Tibial nerve (tissue), 4 donors: ENCODE data around the gene NYNRIN. TPM values are rescaled to one million over a fixed set of nuclear protein-coding genes. Genes with fewer than 3 reads are reported as not detected.

ENCODE experiments used
- DNase-seq, 2 donors: peaks; one replicate each; pipeline ENCODE4 v3.0.0-alpha.2; 2019; ENCODE audit warnings: low spot score in 2 of 2
- H3K27ac ChIP-seq, 4 donors: fragments of 200-600 bp; sonication (generic) in 3 of 4; one replicate each; pipeline ENCODE4 v1.5.1; 2017 to 2019; ENCODE audit warnings: mild to moderate bottlenecking in 1 of 4
- H3K27me3 ChIP-seq, 2 donors: fragments of 200-600 bp; sonication (generic) in 1 of 2; one replicate each; pipeline versions ENCODE4 v1.5.1 to v1.6.0; 2017 to 2019
- H3K36me3 ChIP-seq, 3 donors: fragments of 200-600 bp; sonication (generic); one replicate each; pipeline ENCODE4 v1.5.1; 2018 to 2019
- H3K4me1 ChIP-seq, 4 donors: fragments of 200-600 bp; sonication (generic) in 3 of 4; one replicate each; pipeline ENCODE4 v1.5.1; 2017 to 2019
- H3K4me3 ChIP-seq, 4 donors: fragments of 200-600 bp; sonication (generic) in 3 of 4; one replicate each; pipeline ENCODE4 v1.5.1; 2017 to 2019; ENCODE audit warnings: mild to moderate bottlenecking in 1 of 4, moderate library complexity in 1 of 4
- H3K9me3 ChIP-seq, 4 donors: fragments of 200-600 bp; sonication (generic) in 3 of 4; one replicate each; pipeline ENCODE4 v1.5.1; 2017 to 2019
- CTCF ChIP-seq, 5 experiments: fragments of 200-600 bp in 3 of 5; fragments of 450-650 bp in 2 of 5; sonication (generic) in 3 of 5; IDR thresholded peaks; one replicate each; pipeline ENCODE4 v1.5.1; 2016 to 2019; ENCODE audit warnings: antibody characterized with exemption in 5 of 5, mild to moderate bottlenecking in 3 of 5, moderate library complexity in 2 of 5
- EP300 ChIP-seq, 2 donors: sonication (generic); formaldehyde crosslinking; IDR thresholded peaks; one replicate each; pipeline ENCODE4 v1.6.1; 2017; ENCODE audit warnings: antibody characterized with exemption in 2 of 2, mild to moderate bottlenecking in 1 of 2
- POLR2A ChIP-seq, 2 donors: fragments of 450-650 bp; IDR thresholded peaks; one replicate each; pipeline ENCODE4 v1.6.1; 2017; ENCODE audit warnings: antibody characterized with exemption in 2 of 2, mild to moderate bottlenecking in 2 of 2, moderate library complexity in 2 of 2
- WGBS, 2 donors: methylation state at CpG; one replicate each; pipeline ENCODE4 v1.1.5; 2018; 5-methylcytosine and 5-hydroxymethylcytosine counted together
- total RNA-seq, 4 donors: library from RNA; depleted of rRNA; stranded (reverse); fragments of >200 nt; gene quantifications; one replicate each; pipeline ENCODE4 v1.1.0, GENCODE V29; 2016

The NYNRIN gene
- total RNA-seq, 4 donors from 2014 or later = 17.4 to 24.7 (median 19.4) TPM

GRCh38 chr14:24411443-24412389, 12.9 kb downstream of the NYNRIN start:
- 66 to 77% methylated on average over 13 to 14 of the region's 16 CpGs for WGBS, 2 donors
- H3K36me3 ChIP-seq = peaks cover 0 to 92% (median 0%) of the 10 kb centered on the region in 3 donors

GRCh38 chr14:24414077-24414476, 15.3 kb downstream of the NYNRIN start:
- WGBS, 2 donors = 100% methylated on average over 1 of the region's 1 CpG
- Histone ChIP-seq H3K27me3 (no peaks in the 10 kb centered on the region), H3K4me1 (peaks cover 0 to 15% (median 0%) of the 10 kb centered on the region in 4 donors), H3K4me3 (no peak overlapping the region), H3K9me3 (no peaks in the 10 kb centered on the region), H3K36me3 (peaks cover 0 to 71% (median 0%) of the 10 kb centered on the region in 3 donors), H3K27ac (no peak overlapping the region)
- DNase-seq = no peak
- TF ChIP-seq POLR2A (IDR thresholded peaks at IDR 0.05) = no peak
- no peak for TF ChIP-seq CTCF (IDR thresholded peaks at IDR 0.05)
- TF ChIP-seq EP300 (IDR thresholded peaks at IDR 0.05) = no peak

More at GRCh38 chr14:24411443-24412389, 12.9 kb downstream of the NYNRIN start:
- no peak overlapping the region for H3K27ac ChIP-seq
- H3K9me3 ChIP-seq = no peaks in the 10 kb centered on the region
- peaks cover 0 to 9% (median 0%) of the 10 kb centered on the region in 4 donors for H3K4me1 ChIP-seq
- no peaks in the 10 kb centered on the region for H3K27me3 ChIP-seq
- H3K4me3 ChIP-seq = no peak overlapping the region
- no peak for DNase-seq
- TF ChIP-seq POLR2A (IDR thresholded peaks at IDR 0.05) = no peak
- no peak for TF ChIP-seq EP300 (IDR thresholded peaks at IDR 0.05)
- peak; percentile 33 to 65 (median 55) for TF ChIP-seq CTCF (IDR thresholded peaks at IDR 0.05)

GRCh38 chr14:24414732-24415420, 16.1 kb downstream of the NYNRIN start:
- Histone ChIP-seq H3K27me3 (no peaks in the 10 kb centered on the region), H3K4me1 (peaks cover 0 to 17% (median 0%) of the 10 kb centered on the region in 4 donors), H3K9me3 (no peaks in the 10 kb centered on the region), H3K4me3 (no peak overlapping the region), H3K27ac (no peak overlapping the region), H3K36me3 (peaks cover 0 to 63% (median 0%) of the 10 kb centered on the region in 3 donors)
- no peak for TF ChIP-seq EP300 (IDR thresholded peaks at IDR 0.05)
- TF ChIP-seq CTCF (IDR thresholded peaks at IDR 0.05) = no peak
- TF ChIP-seq POLR2A (IDR thresholded peaks at IDR 0.05) = no peak
- DNase-seq = no peak
- 88 to 91% methylated on average over 10 of the region's 15 CpGs for WGBS, 2 donors

GRCh38 chr14:24415421-24416253, 16.8 kb downstream of the NYNRIN start:
- no peak for DNase-seq
- Histone ChIP-seq H3K36me3 (peaks cover 0 to 55% (median 0%) of the 10 kb centered on the region in 3 donors), H3K9me3 (no peaks in the 10 kb centered on the region), H3K4me3 (no peak overlapping the region), H3K27me3 (no peaks in the 10 kb centered on the region), H3K27ac (no peak overlapping the region), H3K4me1 (peaks cover 0 to 17% (median 0%) of the 10 kb centered on the region in 4 donors)
- WGBS, 2 donors = 79 to 89% methylated on average over 20 to 21 of the region's 25 CpGs
- TF ChIP-seq POLR2A (IDR thresholded peaks at IDR 0.05) (no peak), EP300 (IDR thresholded peaks at IDR 0.05) (no peak), CTCF (IDR thresholded peaks at IDR 0.05) (no peak)
